Measurements from ENCODE around the gene BPHL.
A peak's percentile ranks its signal among the peaks of the same experiment; 100 is the strongest.

BPHL gene

GRCh38 chr6:3119040-3119723 lies 671 bp downstream of the BPHL start:
- peak overlapping the region; percentile 80 for H3K4me3 ChIP-seq (ENCODE audit: low read length)
- DNase-seq (ENCODE audit: low read depth), result peak; percentile 16
- no peak for TF ChIP-seq CTCF (IDR thresholded peaks at IDR 0.05; ENCODE audit: insufficient read depth, low read depth, low read length, missing control alignments)

- TF ChIP-seq CTCF (IDR thresholded peaks at IDR 0.05; ENCODE audit: insufficient read depth, low read depth, low read length, missing control alignments), result no peak
- no peak for DNase-seq (ENCODE audit: low read depth)
These were observed 2.2 kb downstream of the BPHL start for GRCh38 chr6:3120765-3121089.

DNA sequence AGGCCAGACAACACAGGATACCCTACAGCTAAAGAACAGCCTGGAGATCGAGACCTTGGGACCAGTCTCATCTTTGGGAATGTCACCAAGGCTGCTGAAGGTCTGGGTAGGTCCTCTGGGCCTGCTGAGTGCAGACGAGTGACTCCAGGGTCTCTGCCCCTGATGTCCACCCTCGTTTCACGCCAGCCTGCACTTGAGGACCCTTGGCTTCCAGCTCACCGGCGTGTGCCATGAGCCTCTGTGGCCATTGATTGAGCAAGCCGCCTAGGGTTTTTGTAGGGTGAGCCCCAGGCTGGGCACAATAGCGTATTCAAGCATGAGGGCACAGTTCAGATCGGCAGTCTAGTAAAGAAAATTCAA lies 4.3 kb downstream of the BPHL start:
- H3K4me3 ChIP-seq (ENCODE audit: low read length), result no peak overlapping the region
- DNase-seq (ENCODE audit: low read depth), result no peak
- TF ChIP-seq CTCF (IDR thresholded peaks at IDR 0.05; ENCODE audit: insufficient read depth, low read depth, low read length, missing control alignments), result no peak

More at GRCh38 chr6:3120765-3121089, 2.2 kb downstream of the BPHL start:
- no peak overlapping the region for H3K4me3 ChIP-seq (ENCODE audit: low read length)

DNA sequence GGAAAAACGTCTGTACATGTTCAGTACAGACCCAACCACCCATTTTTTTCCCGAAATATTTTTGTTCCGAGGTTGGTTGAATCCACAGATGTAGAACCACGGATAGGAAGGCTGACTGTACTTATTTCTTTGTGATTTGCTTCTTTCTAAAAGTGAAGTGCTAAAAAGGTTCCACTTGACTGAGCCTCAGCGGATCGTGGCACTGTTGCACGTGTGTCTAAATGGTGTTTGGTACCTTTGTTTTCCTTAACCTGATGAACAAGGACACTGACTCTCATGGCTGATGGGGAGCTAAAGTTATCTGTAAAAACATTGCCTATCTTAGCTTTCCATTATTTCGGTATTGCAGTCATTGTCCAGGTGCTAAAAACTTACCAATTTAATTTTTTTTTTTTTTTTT lies 6.2 kb downstream of the BPHL start:
- no peak for DNase-seq (ENCODE audit: low read depth)
- no peak for TF ChIP-seq CTCF (IDR thresholded peaks at IDR 0.05; ENCODE audit: insufficient read depth, low read depth, low read length, missing control alignments)
- no peak overlapping the region for H3K4me3 ChIP-seq (ENCODE audit: low read length)

- TF ChIP-seq CTCF (IDR thresholded peaks at IDR 0.05; ENCODE audit: insufficient read depth, low read depth, low read length, missing control alignments), result no peak
- no peak overlapping the region for H3K4me3 ChIP-seq (ENCODE audit: low read length)
- DNase-seq (ENCODE audit: low read depth), result no peak
These were observed 7.3 kb downstream of the BPHL start for GRCh38 chr6:3125815-3126214.

DNA sequence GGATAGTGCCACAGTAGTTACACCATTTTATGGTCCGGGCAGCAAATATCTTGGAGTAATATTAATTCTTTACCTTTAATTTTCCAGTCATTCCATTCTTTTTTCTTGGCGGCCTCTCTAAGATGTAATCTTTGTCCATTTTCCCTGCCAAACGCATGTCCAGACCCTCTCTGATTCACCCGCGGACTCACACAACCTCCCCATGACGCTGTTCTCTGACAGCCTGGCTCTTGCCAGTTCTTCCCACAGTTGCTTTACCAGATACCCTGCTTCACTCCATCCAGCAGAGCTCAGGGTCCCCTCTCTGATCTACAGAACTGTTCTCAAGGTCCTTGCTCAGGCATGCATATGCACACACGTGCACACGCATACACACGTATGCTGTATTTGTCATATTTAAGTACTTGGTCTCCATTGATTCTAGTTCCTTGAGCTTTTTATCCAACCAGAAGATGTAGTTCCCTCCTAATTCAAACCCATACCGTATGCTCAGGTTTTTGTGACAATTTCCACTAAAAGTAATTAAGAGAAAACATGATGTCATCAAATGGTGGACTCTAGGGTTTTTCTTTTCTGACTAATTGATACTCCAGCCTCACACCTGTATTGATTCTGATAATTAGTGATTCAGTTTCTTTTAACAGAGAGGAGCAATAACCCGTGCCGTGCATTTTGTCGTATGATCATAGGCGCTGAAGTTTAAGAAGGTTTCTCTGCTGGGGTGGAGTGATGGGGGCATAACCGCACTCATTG lies 10.0 kb downstream of the BPHL start:
- H3K4me3 ChIP-seq (ENCODE audit: low read length), result no peak overlapping the region
- no peak for DNase-seq (ENCODE audit: low read depth)
- TF ChIP-seq CTCF (IDR thresholded peaks at IDR 0.05; ENCODE audit: insufficient read depth, low read depth, low read length, missing control alignments), result no peak

DNA sequence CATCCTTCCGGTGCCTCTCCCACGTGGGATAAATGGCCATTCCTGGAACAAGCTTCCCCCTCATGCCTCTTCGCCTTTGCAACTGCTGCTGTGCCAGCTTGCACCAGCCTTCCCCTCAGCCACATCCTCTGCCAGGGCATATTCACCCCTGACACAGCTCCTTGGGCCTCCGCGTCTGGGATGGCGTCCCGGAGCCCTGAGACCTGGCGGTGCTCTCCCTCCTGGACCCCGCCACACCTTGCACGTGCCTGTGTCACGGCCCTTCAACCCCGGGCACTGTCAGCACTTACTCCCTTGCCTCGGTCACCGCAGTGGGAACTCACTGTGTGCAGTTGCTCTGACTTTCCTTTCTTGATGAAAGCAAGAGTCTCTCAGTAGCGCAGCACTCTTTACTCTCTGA lies 13.2 kb downstream of the BPHL start:
- no peak for TF ChIP-seq CTCF (IDR thresholded peaks at IDR 0.05; ENCODE audit: insufficient read depth, low read depth, low read length, missing control alignments)
- no peak overlapping the region for H3K4me3 ChIP-seq (ENCODE audit: low read length)
- no peak for DNase-seq (ENCODE audit: low read depth)

Measured in epithelial cell of esophagus (primary cell).